HepG2 (cell line): ENCODE data around the gene OGFR. TPM values are rescaled to one million over a fixed set of nuclear protein-coding genes. Genes with fewer than 3 reads are reported as not detected.
A peak's percentile ranks its signal among the peaks of the same experiment; 100 is the strongest.

Source experiments
- ATF2 ChIP-seq: sonication (generic); formaldehyde crosslinking; IDR thresholded peaks from 2 replicates; pipeline ENCODE4 v1.4.0; 2020; ENCODE audit warnings: missing genetic modification reagents
- BORCS8-MEF2B ChIP-seq: sonication (generic); formaldehyde crosslinking; IDR thresholded peaks from 2 replicates; pipeline ENCODE4 v1.8.0; 2022; ENCODE audit warnings: mild to moderate bottlenecking, missing genetic modification reagents
- ETS1 ChIP-seq: sonication (generic); formaldehyde crosslinking; IDR thresholded peaks from 2 replicates; pipeline ENCODE4 v1.4.0; 2020; ENCODE audit warnings: missing genetic modification reagents
- HIC2 ChIP-seq: sonication (generic); formaldehyde crosslinking; IDR thresholded peaks from 2 replicates; pipeline ENCODE4 v1.9.0; 2022; ENCODE audit warnings: low read depth, missing genetic modification reagents
- HNRNPL ChIP-seq: fragments of 200-400 bp; formaldehyde crosslinking; IDR thresholded peaks from 2 replicates; pipeline ENCODE4 v1.6.1; 2017; ENCODE audit warnings: mild to moderate bottlenecking, low read depth, low read length
- NCOA1 ChIP-seq: sonication (generic); formaldehyde crosslinking; IDR thresholded peaks from 2 replicates; pipeline ENCODE4 v1.9.0; 2021; ENCODE audit warnings: missing genetic modification reagents
- NR2F2 ChIP-seq: IDR thresholded peaks from 2 replicates; pipeline ENCODE4 v1.6.1; 2012; ENCODE audit warnings: low read depth, inconsistent platforms, borderline replicate concordance
- PAXIP1 ChIP-seq: sonication (generic); formaldehyde crosslinking; conservative IDR thresholded peaks from 2 replicates; pipeline ENCODE4 v1.4.0; 2020; ENCODE audit warnings: mild to moderate bottlenecking, missing genetic modification reagents, moderate library complexity
- POLR2A ChIP-seq, 2 experiments: IDR thresholded peaks; 2 replicates each; pipeline ENCODE4 v1.6.1; 2011; ENCODE audit warnings: low read depth in 2 of 2, low read length in 2 of 2, mild to moderate bottlenecking in 1 of 2, moderate library complexity in 1 of 2; ENCODE audit not compliant: insufficient read depth in 1 of 2
- TCF7 ChIP-seq: sonication (generic); IDR thresholded peaks from 2 replicates; pipeline ENCODE4 v1.6.1; 2016; ENCODE audit warnings: antibody characterized with exemption, low read depth
- ZNF318 ChIP-seq: sonication (generic); formaldehyde crosslinking; IDR thresholded peaks from 2 replicates; pipeline ENCODE4 v1.4.0; 2020; ENCODE audit warnings: mild to moderate bottlenecking, missing genetic modification reagents
- ZNF644 ChIP-seq: IDR thresholded peaks from 2 replicates; pipeline ENCODE4 v1.6.1; 2016; ENCODE audit warnings: low read depth
- polyA plus RNA-seq, 8 experiments: library from polyadenylated mRNA; depleted of rRNA in 3 of 8; stranded (reverse) in 7 of 8; unstranded in 1 of 8; fragments of >200 nt; fragmentation: Illumina TruSeq in 4 of 8; extraction: Trizol in 4 of 8; gene quantifications; 2 replicates each; pipeline versions ENCODE4 v1.2.1 to v1.2.3, GENCODE V29; 2011 to 2016; ENCODE audit warnings: low read depth in 4 of 8, missing spikeins in 1 of 8, mixed read lengths in 1 of 8; ENCODE audit not compliant: insufficient read depth in 1 of 8
- total RNA-seq, 5 experiments: library from RNA; depleted of rRNA; stranded (reverse); fragments of >200 nt; fragmentation: Illumina TruSeq; extraction: Trizol; gene quantifications; 2 replicates each; pipeline ENCODE4 v1.2.3, GENCODE V29; 2016; ENCODE audit warnings: low read depth in 1 of 5

The OGFR gene
- total and polyA plus RNA-seq, 2 of the 13 experiments (the other 11 are each of a cell fraction or from before 2014, with no cell fraction given): 47.7 to 81.8 TPM

- 0 out of 2 replicates have a peak, but pooled peaks have one; percentile 46 for TF ChIP-seq HIC2 (CRISPR knock-in tag)
- TF ChIP-seq NCOA1 (CRISPR knock-in tag): peak; percentile 30; the same call in 1 of the 2 replicates
- TF ChIP-seq PAXIP1: no peak
- TF ChIP-seq ETS1 (CRISPR knock-in tag): no peak
- TF ChIP-seq TCF7: no peak
- TF ChIP-seq BORCS8-MEF2B: 0 out of 2 replicates have a peak, but pooled peaks have one; percentile 16
- TF ChIP-seq ATF2 (CRISPR knock-in tag): 0 out of 2 replicates have a peak, but pooled peaks have one; percentile 16
- 0 out of 2 replicates have a peak, but pooled peaks have one; percentile 54 for TF ChIP-seq HNRNPL
- peak; percentile 20 to 57; a peak in 3 of 4 replicates for TF ChIP-seq POLR2A (IDR thresholded peaks at IDR 0.05; ENCODE audit: insufficient read depth in 1 of 2, low read depth in 2 of 2, low read length in 2 of 2)
- peak; percentile 76; the same call in 1 of the 2 replicates for TF ChIP-seq ZNF318 (CRISPR knock-in tag)
- no peak for TF ChIP-seq ZNF644
- peak; percentile 21; the same call in 1 of the 2 replicates for TF ChIP-seq NR2F2
These were observed 9.5 kb downstream of the OGFR start (continued) for GRCh38 chr20:62814060-62814708.
